ENCODE results near the gene COL4A6. TPM values are rescaled to one million over a fixed set of nuclear protein-coding genes. Genes with fewer than 3 reads are reported as not detected.

Gene COL4A6
- total RNA-seq, 1 donor from 2014 or later, result 99.4 TPM

- Mint-ChIP-seq H3K4me1 (peaks cover 37% of the 10 kb centered on the region), H3K27me3 (ENCODE audit: low read depth) (no peaks in the 10 kb centered on the region)
These were observed 90.4 kb downstream of the COL4A6 start for GRCh38 chrX:108347800-108348199.

GRCh38 chrX:108344216-108344615 is 94.0 kb downstream of the COL4A6 start:
- no peaks in the 10 kb centered on the region for H3K9me3 Mint-ChIP-seq
- TF ChIP-seq, protein P1, sequence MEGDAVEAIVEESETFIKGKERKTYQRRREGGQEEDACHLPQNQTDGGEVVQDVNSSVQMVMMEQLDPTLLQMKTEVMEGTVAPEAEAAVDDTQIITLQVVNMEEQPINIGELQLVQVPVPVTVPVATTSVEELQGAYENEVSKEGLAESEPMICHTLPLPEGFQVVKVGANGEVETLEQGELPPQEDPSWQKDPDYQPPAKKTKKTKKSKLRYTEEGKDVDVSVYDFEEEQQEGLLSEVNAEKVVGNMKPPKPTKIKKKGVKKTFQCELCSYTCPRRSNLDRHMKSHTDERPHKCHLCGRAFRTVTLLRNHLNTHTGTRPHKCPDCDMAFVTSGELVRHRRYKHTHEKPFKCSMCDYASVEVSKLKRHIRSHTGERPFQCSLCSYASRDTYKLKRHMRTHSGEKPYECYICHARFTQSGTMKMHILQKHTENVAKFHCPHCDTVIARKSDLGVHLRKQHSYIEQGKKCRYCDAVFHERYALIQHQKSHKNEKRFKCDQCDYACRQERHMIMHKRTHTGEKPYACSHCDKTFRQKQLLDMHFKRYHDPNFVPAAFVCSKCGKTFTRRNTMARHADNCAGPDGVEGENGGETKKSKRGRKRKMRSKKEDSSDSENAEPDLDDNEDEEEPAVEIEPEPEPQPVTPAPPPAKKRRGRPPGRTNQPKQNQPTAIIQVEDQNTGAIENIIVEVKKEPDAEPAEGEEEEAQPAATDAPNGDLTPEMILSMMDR (IDR thresholded peaks at IDR 0.05; ENCODE audit: unreplicated experiment), result no peak
- peak overlapping the region; percentile 15 for H3K27ac Mint-ChIP-seq
- no peaks in the 10 kb centered on the region for H3K27me3 Mint-ChIP-seq (ENCODE audit: low read depth)
- H3K36me3 Mint-ChIP-seq, result no peaks in the 10 kb centered on the region
- DNase-seq (ENCODE audit: low spot score in 2 of 2, unreplicated experiment in 2 of 2), result no peak
- H3K4me1 Mint-ChIP-seq, result peaks cover 30% of the 10 kb centered on the region
- H3K4me3 Mint-ChIP-seq, result no peak overlapping the region

More at GRCh38 chrX:108347800-108348199, 90.4 kb downstream of the COL4A6 start:
- Mint-ChIP-seq H3K4me3 (no peak overlapping the region), H3K9me3 (no peaks in the 10 kb centered on the region), H3K36me3 (no peaks in the 10 kb centered on the region), H3K27ac (peak overlapping the region; percentile 19)
- DNase-seq (ENCODE audit: low spot score in 2 of 2, unreplicated experiment in 2 of 2), result no peak
- TF ChIP-seq, protein P1 (IDR thresholded peaks at IDR 0.05; ENCODE audit: unreplicated experiment), result no peak

GRCh38 chrX:108341947-108342346 is 96.3 kb downstream of the COL4A6 start:
- H3K4me1 Mint-ChIP-seq, result peaks cover 26% of the 10 kb centered on the region

DNA sequence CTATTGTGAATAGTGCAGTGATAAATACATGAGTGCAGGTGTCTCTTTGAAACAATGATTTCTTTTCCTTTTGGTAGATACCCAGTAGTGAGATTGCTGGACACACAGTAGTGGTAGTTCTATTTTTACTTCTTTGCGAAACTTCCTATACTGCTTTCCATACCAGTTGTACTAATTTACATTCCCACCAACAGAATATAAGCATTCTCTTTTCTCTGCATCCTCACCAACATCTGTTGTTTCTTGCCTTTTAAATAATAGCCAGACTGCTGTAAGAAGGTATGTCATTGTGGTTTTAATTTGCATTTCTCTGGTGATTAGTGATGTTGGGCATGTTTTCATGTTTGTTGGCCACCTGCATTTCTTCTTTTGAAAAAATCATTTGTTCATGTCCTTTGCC is 105.9 kb downstream of the COL4A6 start:
- TF ChIP-seq, protein P1 (IDR thresholded peaks at IDR 0.05; ENCODE audit: unreplicated experiment), result no peak
- no peaks in the 10 kb centered on the region for H3K27me3 Mint-ChIP-seq (ENCODE audit: low read depth)
- H3K9me3 Mint-ChIP-seq, result peaks cover 4% of the 10 kb centered on the region
- no peak overlapping the region for H3K4me3 Mint-ChIP-seq
- no peak overlapping the region for H3K27ac Mint-ChIP-seq
- no peak for DNase-seq (ENCODE audit: low spot score in 2 of 2, unreplicated experiment in 2 of 2)
- H3K4me1 Mint-ChIP-seq, result no peaks in the 10 kb centered on the region
- H3K36me3 Mint-ChIP-seq, result peaks cover 2% of the 10 kb centered on the region

More at GRCh38 chrX:108341947-108342346, 96.3 kb downstream of the COL4A6 start:
- H3K27ac Mint-ChIP-seq, result no peak overlapping the region
- no peaks in the 10 kb centered on the region for H3K9me3 Mint-ChIP-seq
- no peak overlapping the region for H3K4me3 Mint-ChIP-seq
- no peak for DNase-seq (ENCODE audit: low spot score in 2 of 2, unreplicated experiment in 2 of 2)
- no peaks in the 10 kb centered on the region for H3K27me3 Mint-ChIP-seq (ENCODE audit: low read depth)
- TF ChIP-seq, protein P1 (IDR thresholded peaks at IDR 0.05; ENCODE audit: unreplicated experiment), result no peak
- H3K36me3 Mint-ChIP-seq, result no peaks in the 10 kb centered on the region

DNA sequence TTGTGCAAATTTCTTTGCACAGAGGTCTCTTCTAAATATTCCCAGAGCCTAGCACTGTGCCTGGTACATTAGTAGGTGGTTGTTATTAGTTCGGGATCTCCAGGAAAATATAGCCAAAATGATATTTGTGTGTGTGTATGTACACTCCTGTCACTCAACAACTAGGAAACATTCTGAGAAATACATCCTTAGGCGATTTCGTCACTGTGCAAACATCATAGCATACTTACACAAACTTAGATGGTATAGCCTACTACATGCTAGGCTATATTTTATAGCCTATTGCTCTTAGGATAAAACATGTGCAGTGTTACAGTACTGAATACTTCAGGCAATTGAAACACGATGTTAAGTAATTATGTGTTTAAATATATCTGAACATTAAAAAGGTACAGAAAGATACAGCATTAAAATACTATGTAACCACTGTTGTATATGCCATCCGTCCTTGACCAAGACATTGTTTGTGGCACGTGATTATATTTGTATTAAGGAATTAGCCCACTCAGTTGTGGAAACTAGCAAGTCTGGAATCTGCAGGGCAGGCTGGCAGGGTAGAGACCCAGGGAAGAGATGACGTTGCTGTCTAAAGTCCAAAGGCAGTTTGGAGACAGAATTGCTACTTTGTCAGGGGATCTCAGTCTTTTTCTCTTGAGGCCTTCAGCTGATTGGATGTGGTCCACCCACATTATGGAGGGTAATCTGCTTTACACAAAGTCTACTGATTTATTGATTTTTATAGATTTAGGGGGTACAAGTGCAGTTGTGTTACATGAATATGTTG is 106.9 kb downstream of the COL4A6 start:
- H3K4me3 Mint-ChIP-seq, result no peak overlapping the region
- H3K27me3 Mint-ChIP-seq (ENCODE audit: low read depth), result no peaks in the 10 kb centered on the region
- H3K36me3 Mint-ChIP-seq, result peaks cover 2% of the 10 kb centered on the region
- no peak overlapping the region for H3K27ac Mint-ChIP-seq
- DNase-seq (ENCODE audit: low spot score in 2 of 2, unreplicated experiment in 2 of 2), result no peak
- TF ChIP-seq, protein P1 (IDR thresholded peaks at IDR 0.05; ENCODE audit: unreplicated experiment), result no peak
- peaks cover 4% of the 10 kb centered on the region for H3K9me3 Mint-ChIP-seq
- no peaks in the 10 kb centered on the region for H3K4me1 Mint-ChIP-seq
